Measurements from ENCODE around the gene RPS6KB2.

GRCh38 chr11:67463680-67464410, 35.6 kb downstream of the RPS6KB2 start:
- TF ChIP-seq CTCF (IDR thresholded peaks at IDR 0.05; ENCODE audit: extremely low read depth in 1 of 2, insufficient read depth in 1 of 2, low read depth in 1 of 2, low read length in 2 of 2) (no peak), EZH2 (IDR thresholded peaks at IDR 0.05; ENCODE audit: borderline replicate concordance, low read depth, low read length, severe bottlenecking) (no peak), POLR2A (IDR thresholded peaks at IDR 0.05; ENCODE audit: low read depth, low read length) (no peak)

Measured in endothelial cell of umbilical vein (primary cell).